Fibroblast of gingiva (primary cell): ENCODE data around the gene DOK5.

Experiments
- DNase-seq: peaks from one replicate; pipeline ENCODE4 v3.0.0-alpha.2; 2011; ENCODE audit warnings: low read depth

The DOK5 gene

GRCh38 chr20:54514028-54514607 is 38.7 kb downstream of the DOK5 start:
- DNase-seq: no peak

GRCh38 chr20:54515793-54516628 is 40.6 kb downstream of the DOK5 start:
- DNase-seq: no peak

GRCh38 chr20:54517241-54517975 is 42.0 kb downstream of the DOK5 start:
- DNase-seq: no peak

- no peak for DNase-seq
Observed at GRCh38 chr20:54524849-54525248, 49.5 kb downstream of the DOK5 start.

GRCh38 chr20:54525916-54526590 is 50.7 kb downstream of the DOK5 start:
- DNase-seq: no peak

- DNase-seq: no peak
Observed at GRCh38 chr20:54526801-54527200, 51.4 kb downstream of the DOK5 start.

GRCh38 chr20:54532573-54532972 is 57.2 kb downstream of the DOK5 start:
- no peak for DNase-seq

GRCh38 chr20:54534101-54534500 is 58.7 kb downstream of the DOK5 start:
- DNase-seq: no peak

- DNase-seq: no peak
Observed at GRCh38 chr20:54535033-54535432, 59.6 kb downstream of the DOK5 start.

GRCh38 chr20:54535746-54536145 is 60.4 kb downstream of the DOK5 start:
- no peak for DNase-seq

- DNase-seq: no peak
Observed at GRCh38 chr20:54539521-54540046, 64.2 kb downstream of the DOK5 start.

GRCh38 chr20:54543369-54543768 is 68.0 kb downstream of the DOK5 start:
- DNase-seq: no peak

- DNase-seq: no peak
Observed at GRCh38 chr20:54545676-54546358, 70.4 kb downstream of the DOK5 start.

- DNase-seq: no peak
Observed at GRCh38 chr20:54548849-54549248, 73.5 kb downstream of the DOK5 start.

GRCh38 chr20:54549658-54550326 is 74.4 kb downstream of the DOK5 start:
- no peak for DNase-seq

GRCh38 chr20:54550776-54551396 is 75.5 kb downstream of the DOK5 start:
- DNase-seq: no peak

- DNase-seq: no peak
Observed at GRCh38 chr20:54554006-54554405, 78.6 kb downstream of the DOK5 start.

- DNase-seq: no peak
Observed at GRCh38 chr20:54555150-54555549, 79.8 kb downstream of the DOK5 start.

GRCh38 chr20:54556406-54556805 is 81.0 kb downstream of the DOK5 start:
- no peak for DNase-seq

- no peak for DNase-seq
Observed at GRCh38 chr20:54557806-54558590, 82.6 kb downstream of the DOK5 start.
